ENCODE measurements around the gene PIGM.
A peak's percentile ranks its signal among the peaks of the same experiment; 100 is the strongest.

The PIGM gene

GRCh38 chr1:160031365-160032164 lies at the start of gene PIGM:
Gene PIGM, minus strand, starts transcription at chr1:160031990. Its CDS starts 251 bp downstream, at chr1:160031739.
- peak; percentile 69 to 88 (median 78) for DNase-seq

- DNase-seq, result no peak
Observed at GRCh38 chr1:160081261-160081936, 49.6 kb upstream of the PIGM start, which contains the start of gene KCNJ9. Gene KCNJ9, plus strand, starts transcription at chr1:160081538. Its CDS starts 2,493 bp downstream, at chr1:160084031.

- DNase-seq, result no peak
Observed at GRCh38 chr1:160080381-160081100, 48.8 kb upstream of the PIGM start.

GRCh38 chr1:160079448-160079847 lies 47.7 kb upstream of the PIGM start:
- no peak for DNase-seq

GRCh38 chr1:160078512-160079195 lies 46.9 kb upstream of the PIGM start:
- peak in 2 of 4 experiments; percentile 15 to 45 for DNase-seq

- no peak for DNase-seq
Observed at GRCh38 chr1:160077486-160077885, 45.7 kb upstream of the PIGM start.

GRCh38 chr1:160076295-160076694 lies 44.5 kb upstream of the PIGM start:
- DNase-seq, result no peak

GRCh38 chr1:160075836-160076235 lies 44.0 kb upstream of the PIGM start:
- no peak for DNase-seq

GRCh38 chr1:160074865-160075264 lies 43.1 kb upstream of the PIGM start:
- no peak for DNase-seq

GRCh38 chr1:160071289-160071688 lies 39.5 kb upstream of the PIGM start:
- no peak for DNase-seq

- peak; percentile 20 to 78 (median 45) for DNase-seq
Observed at GRCh38 chr1:160070243-160071163, 38.7 kb upstream of the PIGM start.

GRCh38 chr1:160069460-160070231 lies 37.9 kb upstream of the PIGM start, which contains the start of gene KCNJ10:
Gene KCNJ10, minus strand, starts transcription at chr1:160070160. Its CDS starts 27,628 bp downstream, at chr1:160042532.
- no peak for DNase-seq

- no peak for DNase-seq
Observed at GRCh38 chr1:160068225-160068624, 36.4 kb upstream of the PIGM start.

- no peak for DNase-seq
Observed at GRCh38 chr1:160066829-160067745, 35.3 kb upstream of the PIGM start.

GRCh38 chr1:160064746-160065145 lies 33.0 kb upstream of the PIGM start:
- no peak for DNase-seq

GRCh38 chr1:160064164-160064563 lies 32.4 kb upstream of the PIGM start:
- DNase-seq, result no peak

GRCh38 chr1:160063176-160063575 lies 31.4 kb upstream of the PIGM start:
- no peak for DNase-seq

- DNase-seq, result no peak
Observed at GRCh38 chr1:160062230-160062532, 30.4 kb upstream of the PIGM start.

GRCh38 chr1:160061369-160062229 lies 29.8 kb upstream of the PIGM start:
- DNase-seq, result no peak

Measured in activated naive CD4-positive, alpha-beta T cell (primary cell).